A673 (cell line): ENCODE measurements around the gene MATN1.

Experiments used
- CTCF ChIP-seq: fragments of 300-800, 200-600 bp; sonication (generic); conservative IDR thresholded peaks from 2 replicates; pipeline ENCODE4 v1.5.1; 2017; ENCODE audit warnings: low read depth, mild to moderate bottlenecking, antibody characterized with exemption, low read length, moderate library complexity, mixed read lengths
- EZH2 ChIP-seq: fragments of 200-600 bp; sonication (generic); IDR thresholded peaks from 2 replicates; pipeline ENCODE4 v1.6.1; 2017; ENCODE audit warnings: borderline replicate concordance, low read depth, mild to moderate bottlenecking, mixed read lengths, antibody characterized with exemption, low read length; ENCODE audit not compliant: poor library complexity, severe bottlenecking

GRCh38 chr1:30762930-30763650 lies 39.7 kb upstream of the MATN1 start:
- TF ChIP-seq CTCF (no peak), EZH2 (no peak)
